ENCODE measurements around the gene ACBD6. TPM values are rescaled to one million over a fixed set of nuclear protein-coding genes. Genes with fewer than 3 reads are reported as not detected.

Gene ACBD6
- total RNA-seq, 1 donor from 2014 or later: 43.4 TPM

GRCh38 chr1:180380259-180381183, 121.9 kb downstream of the ACBD6 start:
- Histone ChIP-seq H3K9ac (ENCODE audit: low read length) (no peak overlapping the region), H3K27ac (ENCODE audit: low read depth, low read length) (no peak overlapping the region), H3K4me2 (ENCODE audit: low read length) (no peak overlapping the region), H3K79me2 (ENCODE audit: insufficient read depth, low read length) (peaks cover 59% of the 10 kb centered on the region), H2AFZ (ENCODE audit: low read depth, low read length) (no peak overlapping the region), H4K20me1 (ENCODE audit: insufficient read depth, low read length) (peaks cover 25% of the 10 kb centered on the region), H3K36me3 (ENCODE audit: insufficient read depth, low read length) (no peaks in the 10 kb centered on the region), H3K4me3 (ENCODE audit: insufficient read depth, low read depth, low read length) (no peak overlapping the region), H3K4me1 (ENCODE audit: insufficient read depth, low read length) (no peaks in the 10 kb centered on the region), H3K27me3 (ENCODE audit: insufficient read depth, low read length) (no peaks in the 10 kb centered on the region), H3K9me3 (ENCODE audit: insufficient read depth, low read depth, low read length) (peaks cover 10% of the 10 kb centered on the region)
- no peak overlapping the region for H3K4me3 Mint-ChIP-seq (ENCODE audit: unreplicated experiment)
- H3K27me3 Mint-ChIP-seq (ENCODE audit: low read depth, unreplicated experiment): no peaks in the 10 kb centered on the region
- H3K4me1 Mint-ChIP-seq (ENCODE audit: low read depth, unreplicated experiment): peaks cover 2% of the 10 kb centered on the region
- no peak overlapping the region for H3K27ac Mint-ChIP-seq (ENCODE audit: unreplicated experiment)
- peaks cover 23% of the 10 kb centered on the region for H3K9me3 Mint-ChIP-seq (ENCODE audit: unreplicated experiment)
- peaks cover 21% of the 10 kb centered on the region for H3K36me3 Mint-ChIP-seq (ENCODE audit: low read depth, unreplicated experiment)
- DNase-seq (ENCODE audit: low read depth) (no peak), FAIRE-seq (no peak)
- TF ChIP-seq CTCF (IDR thresholded peaks at IDR 0.05; ENCODE audit: insufficient read depth, low read depth, low read length) (no peak), EZH2 (IDR thresholded peaks at IDR 0.05; ENCODE audit: insufficient read depth, low read length) (no peak)

GRCh38 chr1:180376800-180377199, 125.6 kb downstream of the ACBD6 start:
- H3K4me1 Mint-ChIP-seq (ENCODE audit: low read depth, unreplicated experiment): no peaks in the 10 kb centered on the region
- Histone ChIP-seq H3K9ac (ENCODE audit: low read length) (no peak overlapping the region), H3K4me3 (ENCODE audit: insufficient read depth, low read depth, low read length) (no peak overlapping the region), H3K4me2 (ENCODE audit: low read length) (no peak overlapping the region), H3K9me3 (ENCODE audit: insufficient read depth, low read depth, low read length) (peaks cover 4% of the 10 kb centered on the region), H3K27ac (ENCODE audit: low read depth, low read length) (no peak overlapping the region), H3K36me3 (ENCODE audit: insufficient read depth, low read length) (no peaks in the 10 kb centered on the region), H3K79me2 (ENCODE audit: insufficient read depth, low read length) (peaks cover 54% of the 10 kb centered on the region), H4K20me1 (ENCODE audit: insufficient read depth, low read length) (peaks cover 20% of the 10 kb centered on the region), H3K4me1 (ENCODE audit: insufficient read depth, low read length) (no peaks in the 10 kb centered on the region), H2AFZ (ENCODE audit: low read depth, low read length) (no peak overlapping the region), H3K27me3 (ENCODE audit: insufficient read depth, low read length) (no peaks in the 10 kb centered on the region)
- peaks cover 17% of the 10 kb centered on the region for H3K9me3 Mint-ChIP-seq (ENCODE audit: unreplicated experiment)
- FAIRE-seq (no peak), DNase-seq (ENCODE audit: low read depth) (no peak)
- H3K36me3 Mint-ChIP-seq (ENCODE audit: low read depth, unreplicated experiment): peaks cover 19% of the 10 kb centered on the region
- no peak overlapping the region for H3K4me3 Mint-ChIP-seq (ENCODE audit: unreplicated experiment)
- TF ChIP-seq CTCF (IDR thresholded peaks at IDR 0.05; ENCODE audit: insufficient read depth, low read depth, low read length): no peak
- no peaks in the 10 kb centered on the region for H3K27me3 Mint-ChIP-seq (ENCODE audit: low read depth, unreplicated experiment)
- no peak overlapping the region for H3K27ac Mint-ChIP-seq (ENCODE audit: unreplicated experiment)

GRCh38 chr1:180376253-180376652, 126.1 kb downstream of the ACBD6 start:
- FAIRE-seq (no peak), DNase-seq (ENCODE audit: low read depth) (no peak)
- Mint-ChIP-seq H3K27ac (ENCODE audit: unreplicated experiment) (no peak overlapping the region), H3K27me3 (ENCODE audit: low read depth, unreplicated experiment) (no peaks in the 10 kb centered on the region), H3K4me3 (ENCODE audit: unreplicated experiment) (no peak overlapping the region), H3K9me3 (ENCODE audit: unreplicated experiment) (peaks cover 17% of the 10 kb centered on the region), H3K36me3 (ENCODE audit: low read depth, unreplicated experiment) (peaks cover 19% of the 10 kb centered on the region), H3K4me1 (ENCODE audit: low read depth, unreplicated experiment) (no peaks in the 10 kb centered on the region)
- peaks cover 20% of the 10 kb centered on the region for H4K20me1 ChIP-seq (ENCODE audit: insufficient read depth, low read length)
- H3K9me3 ChIP-seq (ENCODE audit: insufficient read depth, low read depth, low read length): peaks cover 4% of the 10 kb centered on the region
- no peak overlapping the region for H3K27ac ChIP-seq (ENCODE audit: low read depth, low read length)
- no peak overlapping the region for H3K4me3 ChIP-seq (ENCODE audit: insufficient read depth, low read depth, low read length)
- H3K4me2 ChIP-seq (ENCODE audit: low read length): no peak overlapping the region
- H3K9ac ChIP-seq (ENCODE audit: low read length): no peak overlapping the region
- H3K36me3 ChIP-seq (ENCODE audit: insufficient read depth, low read length): no peaks in the 10 kb centered on the region
- no peak overlapping the region for H2AFZ ChIP-seq (ENCODE audit: low read depth, low read length)
- no peak for TF ChIP-seq EZH2 (IDR thresholded peaks at IDR 0.05; ENCODE audit: insufficient read depth, low read length)
- no peak for TF ChIP-seq CTCF (IDR thresholded peaks at IDR 0.05; ENCODE audit: insufficient read depth, low read depth, low read length)
- peaks cover 48% of the 10 kb centered on the region for H3K79me2 ChIP-seq (ENCODE audit: insufficient read depth, low read length)
- no peaks in the 10 kb centered on the region for H3K27me3 ChIP-seq (ENCODE audit: insufficient read depth, low read length)
- H3K4me1 ChIP-seq (ENCODE audit: insufficient read depth, low read length): no peaks in the 10 kb centered on the region

Data from astrocyte (in vitro differentiated cells and primary cell).